Endothelial cell of umbilical vein (primary cell): ENCODE data around the gene FAM78A. TPM values are rescaled to one million over a fixed set of nuclear protein-coding genes. Genes with fewer than 3 reads are reported as not detected.

ENCODE experiments used
- BruUV-seq: library from RNA; stranded (reverse); fragments of 400-500 nt; replicated peaks from 2 replicates; lab custom pipeline; 2021; lab: Mats Ljungman, UMichigan
- CTCF ChIA-PET: fragments of 300-600, 350-600 bp; sonication (Branson Sonifier 250); formaldehyde crosslinking; loops from one replicate; lab custom pipeline; 2021; ENCODE audit warnings: antibody characterized with exemption, inconsistent platforms; lab: Charles Lee
- POLR2A ChIA-PET: fragments of 300-600, 350-600 bp; sonication (Branson Sonifier 250); formaldehyde crosslinking; loops from one replicate; lab custom pipeline; 2021; ENCODE audit warnings: antibody characterized with exemption, inconsistent platforms; lab: Charles Lee
- DNase-seq: peaks from one replicate; pipeline ENCODE4 v3.0.0-alpha.2; 2011; ENCODE audit warnings: low read depth, low spot score
- FAIRE-seq: peaks from 2 replicates; lab custom pipeline; 2011; peaks lifted over from hg19 to GRCh38; lab: Jason Lieb, UNC
- H2AFZ ChIP-seq: 2 replicates; pipeline ENCODE4 v1.6.0; 2012; ENCODE audit warnings: low read depth, low read length, control low read depth, inconsistent platforms
- H3K27ac ChIP-seq: 2 replicates; pipeline ENCODE4 v1.5.1; 2011; ENCODE audit warnings: low read depth, mild to moderate bottlenecking, control low read depth, low read length, moderate library complexity; ENCODE audit not compliant: insufficient read depth
- H3K27me3 ChIP-seq, 2 experiments: 2 replicates each; pipeline versions ENCODE4 v1.6.0 to v1.6.1; 2011; ENCODE audit warnings: low read length in 2 of 2, mixed read lengths in 1 of 2; ENCODE audit not compliant: control insufficient read depth in 2 of 2, insufficient read depth in 2 of 2
- H3K36me3 ChIP-seq, 2 experiments: 2 replicates in 1 of 2; 3 replicates in 1 of 2; pipeline ENCODE4 v1.5.1; 2011; ENCODE audit warnings: low read length in 2 of 2, mild to moderate bottlenecking in 1 of 2, moderate library complexity in 1 of 2; ENCODE audit not compliant: control insufficient read depth in 2 of 2, insufficient read depth in 2 of 2; ENCODE audit errors: extremely low read depth in 1 of 2
- H3K4me1 ChIP-seq: 3 replicates; pipeline ENCODE4 v1.5.1; 2011; ENCODE audit warnings: mild to moderate bottlenecking, low read length; ENCODE audit not compliant: control insufficient read depth, insufficient read depth; ENCODE audit errors: extremely low read depth
- H3K4me2 ChIP-seq: 2 replicates; pipeline ENCODE4 v1.6.1; 2011; ENCODE audit warnings: low read length, control low read depth, mixed read lengths; ENCODE audit not compliant: insufficient read depth
- H3K4me3 ChIP-seq, 3 experiments: fragments of 200-600 bp in 1 of 3; sonication (generic), shearing (Covaris generic) in 1 of 3; replicated peaks in 1 of 3; 2 replicates each; pipeline ENCODE4 v1.5.1; 2011 to 2016; ENCODE audit warnings: control low read depth in 3 of 3, low read length in 3 of 3, mild to moderate bottlenecking in 2 of 3, inconsistent platforms in 1 of 3, low read depth in 1 of 3, moderate library complexity in 1 of 3; ENCODE audit not compliant: insufficient read depth in 1 of 3
- H3K79me2 ChIP-seq: 2 replicates; pipeline ENCODE4 v1.6.0; 2012; ENCODE audit warnings: low read length, inconsistent platforms; ENCODE audit not compliant: control insufficient read depth, insufficient read depth
- H3K9ac ChIP-seq: replicated peaks from 2 replicates; pipeline ENCODE3; 2011; ENCODE audit warnings: low read length, control low read depth; ENCODE audit not compliant: insufficient read depth; ENCODE audit errors: extremely low read depth
- H3K9me1 ChIP-seq: replicated peaks from 3 replicates; pipeline ENCODE4 v1.6.0; 2011; ENCODE audit warnings: mild to moderate bottlenecking, low read length; ENCODE audit not compliant: control insufficient read depth, insufficient read depth; ENCODE audit errors: extremely low read depth
- H3K9me3 ChIP-seq: replicated peaks from 2 replicates; pipeline ENCODE4 v1.5.1; 2012; ENCODE audit warnings: low read length, inconsistent platforms; ENCODE audit not compliant: control insufficient read depth, insufficient read depth
- H4K20me1 ChIP-seq: replicated peaks from 2 replicates; pipeline ENCODE3; 2011; ENCODE audit warnings: mild to moderate bottlenecking, low read length; ENCODE audit not compliant: control insufficient read depth, insufficient read depth; ENCODE audit errors: extremely low read depth
- CTCF ChIP-seq, 2 donors: IDR thresholded peaks; 1 replicate in 1 of 2; 2 replicates in 1 of 2; pipeline ENCODE4 v1.5.1; 2011; ENCODE audit warnings: low read length in 2 of 2, mild to moderate bottlenecking in 2 of 2, moderate library complexity in 2 of 2, control low read depth in 1 of 2, inconsistent platforms in 1 of 2, low read depth in 1 of 2; ENCODE audit not compliant: insufficient read depth in 1 of 2; ENCODE audit errors: extremely low read depth in 1 of 2
- EZH2 ChIP-seq: IDR thresholded peaks from 2 replicates; pipeline ENCODE4 v1.6.1; 2012; ENCODE audit warnings: borderline replicate concordance, low read depth, mild to moderate bottlenecking, moderate library complexity, low read length, inconsistent platforms; ENCODE audit not compliant: severe bottlenecking
- FOS ChIP-seq: IDR thresholded peaks from 2 replicates; pipeline ENCODE4 v1.6.1; 2011; ENCODE audit warnings: mild to moderate bottlenecking, low read length, moderate library complexity, borderline replicate concordance; ENCODE audit not compliant: insufficient read depth
- GATA2 ChIP-seq: IDR thresholded peaks from 2 replicates; pipeline ENCODE4 v1.7.0; 2011; ENCODE audit warnings: low read depth, mild to moderate bottlenecking, moderate library complexity, mixed read lengths, low read length; ENCODE audit not compliant: insufficient read length, insufficient read depth
- JUN ChIP-seq: IDR thresholded peaks from 2 replicates; pipeline ENCODE4 v1.6.1; 2011; ENCODE audit warnings: borderline replicate concordance, low read depth; ENCODE audit not compliant: insufficient read length, insufficient read depth
- MYC ChIP-seq: IDR thresholded peaks from one replicate; pipeline ENCODE4 v1.6.1; 2011; ENCODE audit warnings: mild to moderate bottlenecking, low read depth, low read length
- POLR2A ChIP-seq: IDR thresholded peaks from 2 replicates; pipeline ENCODE4 v1.6.1; 2012; ENCODE audit warnings: low read depth, mild to moderate bottlenecking, control low read depth, low read length
- POLR2AphosphoS5 ChIP-seq: IDR thresholded peaks from 2 replicates; pipeline ENCODE4 v1.6.1; 2012; ENCODE audit warnings: low read depth, mild to moderate bottlenecking, control low read depth, low read length, moderate library complexity; ENCODE audit not compliant: insufficient read depth
- dilution Hi-C: fragments of 300-500 bp; cut with MboI; formaldehyde crosslinking; loops from one replicate; pipeline ENCODE4 v1.15.0; 2019; ENCODE audit warnings: low sequenced_read_pairs; ENCODE audit not compliant: extremely low pct_ligation_motif_present
- intact Hi-C: fragments of 100-400 bp; cut with micrococcal nuclease; formaldehyde crosslinking; loops from one replicate; pipeline ENCODE4 v1.10.0; 2022
- polyA plus RNA-seq, 4 experiments: library from polyadenylated mRNA; depleted of rRNA in 3 of 4; stranded (reverse) in 3 of 4; unstranded in 1 of 4; fragments of >200 nt; gene quantifications; 2 replicates each; pipeline versions ENCODE4 v1.2.1 to v1.2.3, GENCODE V29; 2011 to 2012; ENCODE audit warnings: missing spikeins in 1 of 4
- total RNA-seq: library from RNA; stranded (reverse); gene quantifications from 2 replicates; pipeline ENCODE4 v1.2.3, GENCODE V29; 2021
- TF ChIP-seq, protein P1 (sequence below): IDR thresholded peaks from 2 replicates; pipeline ENCODE4 v1.6.1; 2011; ENCODE audit not compliant: insufficient read depth, insufficient read length

Gene FAM78A
- total and polyA plus RNA-seq, 2 donors (not counting 3 experiments of a cell fraction or from before 2014, with no cell fraction given): 34.0 to 37.4 TPM

DNA sequence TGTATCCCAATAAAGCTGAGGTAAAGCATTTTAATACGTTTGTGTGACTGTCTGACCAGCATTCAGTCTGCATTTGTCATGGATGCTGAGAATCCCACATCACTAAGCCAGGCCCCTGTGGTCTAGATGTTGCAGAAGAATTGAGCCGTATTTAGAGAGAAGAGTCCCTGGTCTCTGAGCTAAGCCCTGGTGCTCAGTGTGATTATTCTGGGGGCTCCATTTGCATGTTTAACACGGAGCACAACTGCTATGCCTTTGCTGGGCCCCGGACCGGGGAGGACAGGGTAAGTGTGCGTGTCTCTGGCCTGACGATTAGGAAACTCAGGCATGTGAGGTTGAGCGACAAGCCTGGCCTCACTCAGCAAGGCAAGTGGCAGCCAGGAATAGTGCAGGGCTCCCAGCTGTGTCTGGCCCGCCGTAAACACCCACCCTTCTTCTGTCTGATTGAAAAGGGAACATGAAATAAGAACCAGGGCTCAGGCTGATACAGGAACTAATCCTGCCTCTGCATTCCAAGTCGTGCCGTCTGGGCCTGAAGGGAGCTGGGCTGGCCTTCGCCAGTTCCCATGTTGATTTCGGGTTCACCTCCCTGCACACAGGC, 22.3 kb downstream of the FAM78A start:
- no peaks in the 10 kb centered on the region for H3K9me3 ChIP-seq
- intact Hi-C loops (no loop called here), dilution Hi-C loops (no loop called here)
- H3K36me3 ChIP-seq: peaks cover 0 to 7% of the 10 kb centered on the region in 2 experiments
- peaks cover 7% of the 10 kb centered on the region for H3K4me1 ChIP-seq
- no peak overlapping the region for H2AFZ ChIP-seq
- no peak overlapping the region for H3K9ac ChIP-seq
- ChIA-PET POLR2A (no interaction called here), CTCF (interaction anchor here (1.3 to 1.7 kb wide), 2 partner anchors 19 to 82 kb away, joined by 4 to 7 read pairs; no protein-coding TSS in a partner anchor)
- TF ChIP-seq FOS (no peak), EZH2 (no peak), GATA2 (no peak), MYC (no peak), CTCF (IDR thresholded peaks at IDR 0.05; ENCODE audit: extremely low read depth in 1 of 2, insufficient read depth in 1 of 2, low read depth in 1 of 2, low read length in 2 of 2) (no peak), POLR2AphosphoS5 (no peak), JUN (no peak), POLR2A (no peak)
- TF ChIP-seq, protein P1, sequence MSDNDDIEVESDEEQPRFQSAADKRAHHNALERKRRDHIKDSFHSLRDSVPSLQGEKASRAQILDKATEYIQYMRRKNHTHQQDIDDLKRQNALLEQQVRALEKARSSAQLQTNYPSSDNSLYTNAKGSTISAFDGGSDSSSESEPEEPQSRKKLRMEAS: no peak
- FAIRE-seq: no peak
- no peaks in the 10 kb centered on the region for H4K20me1 ChIP-seq
- BruUV-seq: no TSS peak
- H3K9me1 ChIP-seq: no peaks in the 10 kb centered on the region
- no peak for DNase-seq
- H3K4me3 ChIP-seq: no peak overlapping the region
- H3K79me2 ChIP-seq: no peaks in the 10 kb centered on the region
- no peak overlapping the region for H3K27ac ChIP-seq
- H3K27me3 ChIP-seq: no peaks in the 10 kb centered on the region
- no peak overlapping the region for H3K4me2 ChIP-seq
